GM12874 (cell line): Measurements from ENCODE around the gene HES4.

ENCODE experiments used
- TF ChIP-seq, protein P1 (sequence below): IDR thresholded peaks from 2 replicates; pipeline ENCODE4 v1.5.1; 2011; ENCODE audit warnings: low read depth, mild to moderate bottlenecking, control low read depth, low read length, moderate library complexity; ENCODE audit not compliant: insufficient read depth

The HES4 gene

GRCh38 chr1:967466-968343, 32.2 kb downstream of the HES4 start:
- TF ChIP-seq, protein P1, sequence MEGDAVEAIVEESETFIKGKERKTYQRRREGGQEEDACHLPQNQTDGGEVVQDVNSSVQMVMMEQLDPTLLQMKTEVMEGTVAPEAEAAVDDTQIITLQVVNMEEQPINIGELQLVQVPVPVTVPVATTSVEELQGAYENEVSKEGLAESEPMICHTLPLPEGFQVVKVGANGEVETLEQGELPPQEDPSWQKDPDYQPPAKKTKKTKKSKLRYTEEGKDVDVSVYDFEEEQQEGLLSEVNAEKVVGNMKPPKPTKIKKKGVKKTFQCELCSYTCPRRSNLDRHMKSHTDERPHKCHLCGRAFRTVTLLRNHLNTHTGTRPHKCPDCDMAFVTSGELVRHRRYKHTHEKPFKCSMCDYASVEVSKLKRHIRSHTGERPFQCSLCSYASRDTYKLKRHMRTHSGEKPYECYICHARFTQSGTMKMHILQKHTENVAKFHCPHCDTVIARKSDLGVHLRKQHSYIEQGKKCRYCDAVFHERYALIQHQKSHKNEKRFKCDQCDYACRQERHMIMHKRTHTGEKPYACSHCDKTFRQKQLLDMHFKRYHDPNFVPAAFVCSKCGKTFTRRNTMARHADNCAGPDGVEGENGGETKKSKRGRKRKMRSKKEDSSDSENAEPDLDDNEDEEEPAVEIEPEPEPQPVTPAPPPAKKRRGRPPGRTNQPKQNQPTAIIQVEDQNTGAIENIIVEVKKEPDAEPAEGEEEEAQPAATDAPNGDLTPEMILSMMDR = no peak

DNA sequence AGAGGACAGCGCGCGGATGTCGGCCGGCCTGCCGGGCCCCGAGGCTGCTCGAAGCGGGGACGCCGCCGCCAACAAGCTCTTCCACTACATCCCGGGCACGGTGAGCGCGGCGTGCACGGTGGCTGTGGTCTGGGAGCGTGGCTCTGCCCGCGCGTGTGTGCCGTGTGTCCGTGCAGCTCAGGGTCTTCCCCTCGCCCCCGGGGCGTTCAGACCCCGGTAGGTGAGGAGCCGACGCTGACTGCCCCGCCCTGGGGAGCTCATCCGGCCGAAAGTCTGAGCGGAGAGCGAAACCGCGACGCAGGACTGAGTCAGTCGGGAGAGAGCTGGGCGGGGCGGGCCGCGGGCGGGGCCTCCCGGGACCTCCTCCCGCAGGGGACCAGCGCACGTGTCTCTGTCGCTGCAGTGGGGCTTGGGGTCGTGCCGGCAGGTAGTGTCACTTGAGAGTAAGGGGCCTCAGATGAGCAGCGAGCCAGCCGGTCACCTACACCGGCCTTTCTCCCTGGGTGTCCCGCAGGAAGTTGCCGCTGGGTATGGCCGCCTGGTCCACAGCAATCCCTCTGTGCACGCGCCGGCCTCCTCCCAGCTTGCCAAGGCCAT, 33.1 kb downstream of the HES4 start:
- TF ChIP-seq, protein P1 = no peak

DNA sequence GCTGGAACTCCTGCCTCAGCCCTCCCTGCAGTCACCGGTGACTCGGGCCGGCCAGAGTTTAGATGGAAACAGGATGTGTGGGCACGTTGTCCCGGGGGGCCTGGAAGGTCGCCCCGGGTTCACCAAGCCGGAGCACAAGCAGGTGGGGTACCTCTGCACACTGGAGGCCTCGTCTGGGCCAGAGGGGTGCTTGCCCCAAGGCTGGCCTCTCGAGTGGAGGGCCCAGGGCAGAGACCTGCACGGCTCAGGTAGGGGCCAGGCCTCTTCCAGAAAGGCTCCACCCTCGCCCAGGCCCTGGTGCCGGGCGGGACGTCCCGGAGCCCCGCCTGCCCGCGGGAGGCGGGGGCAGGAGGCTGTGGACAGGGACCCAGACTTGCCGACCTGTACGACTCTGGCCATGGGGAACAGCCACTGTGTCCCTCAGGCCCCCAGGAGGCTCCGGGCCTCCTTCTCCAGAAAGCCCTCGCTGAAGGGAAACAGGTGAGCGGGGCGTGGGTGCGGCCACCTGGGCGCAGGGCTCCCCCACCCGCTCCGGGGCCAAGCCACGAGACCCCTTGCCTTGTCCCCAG, 33.7 kb downstream of the HES4 start, which contains the start of gene PLEKHN1:
Gene PLEKHN1, plus strand, starts transcription at position 348 of the 569 bp plus-strand sequence. Its CDS starts 50 bp downstream, at position 398.
- TF ChIP-seq, protein P1 = no peak

DNA sequence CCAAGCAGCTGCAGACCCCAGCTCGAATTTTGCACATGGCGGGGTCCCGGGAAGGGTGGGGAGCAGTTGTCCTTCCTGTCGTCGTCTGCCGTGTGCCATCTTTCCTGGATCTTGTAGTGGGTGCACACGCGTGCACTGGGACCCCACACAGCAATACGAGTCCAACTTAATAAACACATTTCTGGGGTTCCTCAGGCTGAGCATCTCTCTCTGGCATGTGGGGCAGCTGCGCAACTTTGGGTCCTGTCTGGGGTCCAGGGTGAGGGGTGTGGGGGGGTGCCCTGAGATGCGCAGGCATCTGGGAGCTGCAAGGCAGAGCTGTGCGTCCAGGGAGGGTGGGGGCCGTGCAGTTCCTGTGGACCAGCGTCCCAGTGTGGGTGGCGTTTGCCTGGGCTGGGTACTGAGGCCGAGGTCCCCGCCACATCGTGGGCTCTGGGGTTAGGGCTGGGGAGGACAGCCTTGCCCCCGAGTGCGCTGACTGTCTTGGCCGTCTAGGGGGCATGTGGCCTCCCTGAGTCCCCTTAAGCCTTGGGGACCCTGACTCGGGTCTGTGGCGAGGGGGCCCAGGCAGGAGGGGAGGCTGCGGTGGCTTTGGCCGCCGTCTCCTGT, 34.3 kb downstream of the HES4 start:
- TF ChIP-seq, protein P1 = no peak

- TF ChIP-seq, protein P1 = no peak
Measured at GRCh38 chr1:964691-965525, 35.0 kb downstream of the HES4 start.

DNA sequence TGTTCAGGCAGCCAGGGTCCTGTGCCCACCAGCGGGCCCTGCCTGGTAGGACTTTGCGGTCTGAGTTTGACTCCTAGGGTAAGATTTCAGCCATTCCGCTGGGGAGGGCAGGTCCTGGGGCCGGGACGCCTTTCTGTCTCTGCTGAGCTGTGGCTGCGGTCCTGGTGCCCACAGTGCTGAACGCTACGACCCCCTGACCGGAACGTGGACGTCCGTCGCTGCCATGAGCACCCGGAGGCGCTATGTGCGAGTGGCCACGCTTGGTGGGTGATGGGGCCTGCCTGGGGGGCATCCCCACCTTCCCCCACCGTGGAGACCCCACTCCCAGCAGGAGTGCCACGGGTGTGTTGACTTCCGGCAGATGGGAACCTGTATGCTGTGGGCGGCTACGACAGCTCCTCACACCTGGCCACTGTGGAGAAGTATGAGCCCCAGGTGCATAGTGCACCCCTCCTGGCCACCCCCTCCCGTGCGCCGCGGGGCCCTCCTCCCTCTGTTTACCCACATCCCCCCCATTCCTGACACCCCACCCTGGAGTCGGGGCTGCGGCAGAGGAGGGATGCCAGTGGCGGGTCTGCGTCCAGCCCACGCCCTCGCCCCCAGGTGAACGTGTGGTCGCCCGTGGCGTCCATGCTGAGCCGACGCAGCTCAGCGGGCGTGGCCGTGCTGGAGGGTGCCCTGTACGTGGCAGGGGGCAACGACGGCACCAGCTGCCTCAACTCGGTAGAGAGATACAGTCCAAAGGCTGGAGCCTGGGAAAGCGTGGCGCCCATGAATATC, 36.0 kb downstream of the HES4 start:
- TF ChIP-seq, protein P1 = no peak
